HEK293 (cell line): ENCODE measurements around the gene GDPD3.
A peak's percentile ranks its signal among the peaks of the same experiment; 100 is the strongest.

Experiments used
- CTCF ChIA-PET: fragments of 350-600 bp; formaldehyde crosslinking; extraction: SDS; loops from one replicate; lab custom pipeline; 2021; ENCODE audit warnings: antibody characterized with exemption; lab: Yijun Ruan, JAX
- POLR2A ChIA-PET: fragments of 300-600 bp; formaldehyde crosslinking; extraction: SDS; loops from one replicate; lab custom pipeline; 2020; ENCODE audit warnings: antibody characterized with exemption, inconsistent platforms; lab: Yijun Ruan, JAX
- H3K27ac ChIP-seq: fragments of 200-500 bp; sonication (Bioruptor generic); 2 replicates; pipeline ENCODE4 v1.5.1; 2014; ENCODE audit warnings: low read depth, low read length, control low read depth, inconsistent platforms; ENCODE audit errors: extremely low read depth
- H3K36me3 ChIP-seq, 2 experiments: fragments of 200-500 bp in 1 of 2; sonication (Bioruptor generic) in 1 of 2; 1 replicate in 1 of 2; 2 replicates in 1 of 2; pipeline ENCODE4 v1.5.1; 2014 to 2017; ENCODE audit warnings: inconsistent platforms in 2 of 2, low read length in 2 of 2; ENCODE audit not compliant: control insufficient read depth in 2 of 2, insufficient read depth in 1 of 2
- H3K4me1 ChIP-seq: fragments of 200-500 bp; sonication (Bioruptor generic); 2 replicates; pipeline ENCODE4 v1.5.1; 2014; ENCODE audit warnings: mild to moderate bottlenecking, low read length, inconsistent platforms; ENCODE audit not compliant: control insufficient read depth, insufficient read depth
- H3K4me3 ChIP-seq: 2 replicates; pipeline ENCODE4 v1.5.1; 2011; ENCODE audit warnings: low read depth, mild to moderate bottlenecking, control low read depth, low read length, moderate library complexity
- H3K9me3 ChIP-seq: fragments of 200-500 bp; sonication (Bioruptor generic); 2 replicates; pipeline ENCODE4 v1.5.1; 2014; ENCODE audit warnings: low read depth, low read length, inconsistent platforms; ENCODE audit not compliant: control insufficient read depth, insufficient read depth
- ATF2 ChIP-seq: fragments of 450-650 bp; formaldehyde crosslinking; IDR thresholded peaks from 2 replicates; pipeline ENCODE4 v1.5.1; 2016; ENCODE audit warnings: missing biosample characterization, missing genetic modification characterization, low read depth
- GFI1B ChIP-seq: fragments of 450-650 bp; formaldehyde crosslinking; IDR thresholded peaks from 2 replicates; pipeline ENCODE4 v1.5.1; 2016; ENCODE audit warnings: missing biosample characterization, missing genetic modification characterization
- GLI2 ChIP-seq: fragments of 450-650 bp; formaldehyde crosslinking; IDR thresholded peaks from 2 replicates; pipeline ENCODE4; 2017; ENCODE audit warnings: missing biosample characterization, missing genetic modification characterization, low read depth, borderline replicate concordance
- SP7 ChIP-seq: fragments of 450-650 bp; formaldehyde crosslinking; IDR thresholded peaks from 2 replicates; pipeline ENCODE4 v1.5.1; 2016; ENCODE audit warnings: missing biosample characterization, missing genetic modification characterization
- TRIM28 ChIP-seq: IDR thresholded peaks from 2 replicates; pipeline ENCODE4 v1.6.1; 2011; ENCODE audit warnings: low read length, control low read depth, borderline replicate concordance
- WT1 ChIP-seq: fragments of 450-650 bp; formaldehyde crosslinking; IDR thresholded peaks from 2 replicates; pipeline ENCODE4 v1.5.1; 2016; ENCODE audit warnings: missing biosample characterization, missing genetic modification characterization
- YY1 ChIP-seq: fragments of 450-650 bp; formaldehyde crosslinking; IDR thresholded peaks from 2 replicates; pipeline ENCODE4 v1.5.1; 2018; ENCODE audit warnings: missing biosample characterization, missing genetic modification characterization
- ZBTB21 ChIP-seq: fragments of 450-650 bp; formaldehyde crosslinking; IDR thresholded peaks from 2 replicates; pipeline ENCODE4 v1.5.1; 2017; ENCODE audit warnings: missing biosample characterization, missing genetic modification characterization
- ZFHX2 ChIP-seq: fragments of 450-650 bp; formaldehyde crosslinking; conservative IDR thresholded peaks from 2 replicates; pipeline ENCODE4 v1.5.1; 2016; ENCODE audit warnings: missing biosample characterization, missing genetic modification characterization
- ZNF112 ChIP-seq: fragments of 450-650 bp; formaldehyde crosslinking; IDR thresholded peaks from 2 replicates; pipeline ENCODE4 v1.5.0; 2017; ENCODE audit warnings: missing biosample characterization, missing genetic modification characterization
- ZNF157 ChIP-seq: fragments of 450-650 bp; formaldehyde crosslinking; IDR thresholded peaks from 2 replicates; pipeline ENCODE4 v1.5.1; 2016; ENCODE audit warnings: missing biosample characterization, missing genetic modification characterization
- ZNF174 ChIP-seq: fragments of 450-650 bp; formaldehyde crosslinking; IDR thresholded peaks from 2 replicates; pipeline ENCODE4 v1.5.0; 2017; ENCODE audit warnings: missing biosample characterization, mild to moderate bottlenecking, missing genetic modification characterization
- ZNF18 ChIP-seq: fragments of 450-650 bp; formaldehyde crosslinking; IDR thresholded peaks from 2 replicates; pipeline ENCODE4 v1.5.1; 2016; ENCODE audit warnings: missing biosample characterization, missing genetic modification characterization
- ZNF274 ChIP-seq, 2 experiments: fragments of 200-500 bp in 1 of 2; fragments of 450-650 bp in 1 of 2; sonication (Bioruptor generic) in 1 of 2; formaldehyde crosslinking in 1 of 2; IDR thresholded peaks; 2 replicates each; pipeline versions ENCODE4 v1.5.1 to v1.6.1; 2014 to 2016; ENCODE audit warnings: borderline replicate concordance in 1 of 2, inconsistent platforms in 1 of 2, low read length in 1 of 2, missing biosample characterization in 1 of 2, missing genetic modification characterization in 1 of 2
- ZNF366 ChIP-seq: fragments of 450-650 bp; formaldehyde crosslinking; conservative IDR thresholded peaks from 2 replicates; pipeline ENCODE4 v1.5.1; 2016; ENCODE audit warnings: missing biosample characterization, missing genetic modification characterization
- ZNF416 ChIP-seq: fragments of 450-650 bp; formaldehyde crosslinking; IDR thresholded peaks from 2 replicates; pipeline ENCODE4 v1.5.1; 2016; ENCODE audit warnings: missing biosample characterization, missing genetic modification characterization
- ZNF423 ChIP-seq: fragments of 450-650 bp; formaldehyde crosslinking; IDR thresholded peaks from 2 replicates; pipeline ENCODE4 v1.5.1; 2016; ENCODE audit warnings: missing biosample characterization, missing genetic modification characterization
- ZNF48 ChIP-seq: fragments of 450-650 bp; formaldehyde crosslinking; IDR thresholded peaks from 2 replicates; pipeline ENCODE4 v1.5.1; 2016; ENCODE audit warnings: missing biosample characterization, missing genetic modification characterization
- ZNF555 ChIP-seq: fragments of 450-650 bp; formaldehyde crosslinking; conservative IDR thresholded peaks from 2 replicates; pipeline ENCODE4 v1.5.1; 2017; ENCODE audit warnings: missing biosample characterization, mild to moderate bottlenecking, missing genetic modification characterization, inconsistent platforms
- ZNF792 ChIP-seq: fragments of 450-650 bp; formaldehyde crosslinking; IDR thresholded peaks from 2 replicates; pipeline ENCODE4 v1.5.1; 2016; ENCODE audit warnings: missing biosample characterization, missing genetic modification characterization
- TF ChIP-seq, protein P1 (sequence below): fragments of 450-650 bp; formaldehyde crosslinking; IDR thresholded peaks from 2 replicates; pipeline ENCODE4 v1.5.1; 2016; ENCODE audit warnings: missing biosample characterization, missing genetic modification characterization
- TF ChIP-seq, protein P2 (sequence below): fragments of 450-650 bp; formaldehyde crosslinking; IDR thresholded peaks from 2 replicates; pipeline ENCODE4 v1.5.1; 2016; ENCODE audit warnings: missing biosample characterization, missing genetic modification characterization

GDPD3 gene

GRCh38 chr16:30078744-30079143 lies 34.6 kb downstream of the GDPD3 start:
- peaks cover 29 to 69% of the 10 kb centered on the region in 2 experiments; a peak in 2 of 3 replicates for H3K36me3 ChIP-seq
- no peaks in the 10 kb centered on the region for H3K9me3 ChIP-seq
- no peak overlapping the region for H3K27ac ChIP-seq
- H3K4me3 ChIP-seq = no peak overlapping the region
- ChIA-PET CTCF (interaction anchor here (2.7 kb wide), 1 partner anchor 13 kb away, joined by 12 read pairs; the partner anchor contains the start of gene TBX6), POLR2A (interaction anchor here (0.9 to 6.9 kb wide), 3 partner anchors 11 to 13 kb away, joined by 3 to 70 read pairs (median 4); partner anchors contain the start of genes ALDOA and TBX6)
- H3K4me1 ChIP-seq = peaks cover 4% of the 10 kb centered on the region; the same call in 1 of the 2 replicates
- no peak for TF ChIP-seq ZNF416 (tag by site-specific recombination)
- TF ChIP-seq ZNF174 (tag by site-specific recombination) = no peak
- TF ChIP-seq, protein P1, sequence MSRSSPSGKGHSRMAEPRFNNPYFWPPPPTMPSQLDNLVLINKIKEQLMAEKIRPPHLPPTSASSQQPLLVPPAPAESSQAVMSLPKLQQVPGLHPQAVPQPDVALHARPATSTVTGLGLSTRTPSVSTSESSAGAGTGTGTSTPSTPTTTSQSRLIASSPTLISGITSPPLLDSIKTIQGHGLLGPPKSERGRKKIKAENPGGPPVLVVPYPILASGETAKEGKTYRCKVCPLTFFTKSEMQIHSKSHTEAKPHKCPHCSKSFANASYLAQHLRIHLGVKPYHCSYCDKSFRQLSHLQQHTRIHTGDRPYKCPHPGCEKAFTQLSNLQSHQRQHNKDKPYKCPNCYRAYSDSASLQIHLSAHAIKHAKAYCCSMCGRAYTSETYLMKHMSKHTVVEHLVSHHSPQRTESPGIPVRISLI = no peak
- no peak for TF ChIP-seq ZNF18 (tag by site-specific recombination)
- no peak for TF ChIP-seq ATF2 (tag by site-specific recombination)
- TF ChIP-seq ZNF157 (tag by site-specific recombination) = no peak
- no peak for TF ChIP-seq SP7 (tag by site-specific recombination)
- TF ChIP-seq GLI2 (tag by site-specific recombination) = no peak
- no peak for TF ChIP-seq ZNF423 (tag by site-specific recombination)
- TF ChIP-seq ZNF112 (tag by site-specific recombination) = no peak
- no peak for TF ChIP-seq ZNF48

GRCh38 chr16:30077656-30078055 lies 35.7 kb downstream of the GDPD3 start:
- peaks cover 4% of the 10 kb centered on the region; the same call in 1 of the 2 replicates for H3K4me1 ChIP-seq
- no peak overlapping the region for H3K27ac ChIP-seq
- POLR2A ChIA-PET = interaction anchor here (6.9 kb wide), 1 partner anchor 12 kb away, joined by 70 read pairs; the partner anchor contains the start of gene ALDOA
- H3K36me3 ChIP-seq = peaks cover 32 to 58% of the 10 kb centered on the region in 2 experiments; a peak in 2 of 3 replicates
- H3K9me3 ChIP-seq = no peaks in the 10 kb centered on the region
- TF ChIP-seq ZNF366 (tag by site-specific recombination) (0 out of 2 replicates have a peak, but pooled peaks have one; percentile 5), ZNF792 (no peak)
- TF ChIP-seq, all 188 proteins: peak for 1
- no peak overlapping the region for H3K4me3 ChIP-seq
- CTCF ChIA-PET = interaction anchor here (0.5 to 2.7 kb wide), 4 partner anchors 14 to 332 kb away, joined by 3 to 12 read pairs (median 4); partner anchors contain the start of gene TBX6

- peak overlapping the region; percentile 70 for H3K27ac ChIP-seq
- no peaks in the 10 kb centered on the region for H3K9me3 ChIP-seq
- peak overlapping the region; percentile 78 for H3K4me3 ChIP-seq
- H3K36me3 ChIP-seq = peaks cover 42 to 57% of the 10 kb centered on the region in 2 experiments; a peak in 2 of 3 replicates
- peaks cover 4% of the 10 kb centered on the region; the same call in 1 of the 2 replicates for H3K4me1 ChIP-seq
- ChIA-PET CTCF (interaction anchor here (0.6 to 1.9 kb wide), 7 partner anchors 16 to 576 kb away, joined by 3 to 12 read pairs (median 4); partner anchors contain the start of gene TBX6), POLR2A (interaction anchor here (0.8 to 6.9 kb wide), 7 partner anchors 11 to 270 kb away, joined by 3 to 70 read pairs (median 4); partner anchors contain the start of genes ALDOA, MAZ and TBX6)
- no peak for TF ChIP-seq ZNF555
- no peak for TF ChIP-seq TRIM28
- TF ChIP-seq ZBTB21 (tag by site-specific recombination) = no peak
- no peak for TF ChIP-seq ZNF274 (IDR thresholded peaks at IDR 0.05; ENCODE audit: low read length)
- no peak for TF ChIP-seq ZNF274 (tag by site-specific recombination; IDR thresholded peaks at IDR 0.05; ENCODE audit: borderline replicate concordance)
- TF ChIP-seq ZFHX2 (tag by site-specific recombination) = peak; percentile 33; the same call in 1 of the 2 replicates
- no peak for TF ChIP-seq GFI1B (tag by site-specific recombination)
- TF ChIP-seq WT1 = no peak
- TF ChIP-seq YY1 (tag by site-specific recombination) = peak; percentile 32; the same call in 1 of the 2 replicates
- TF ChIP-seq, protein P2, sequence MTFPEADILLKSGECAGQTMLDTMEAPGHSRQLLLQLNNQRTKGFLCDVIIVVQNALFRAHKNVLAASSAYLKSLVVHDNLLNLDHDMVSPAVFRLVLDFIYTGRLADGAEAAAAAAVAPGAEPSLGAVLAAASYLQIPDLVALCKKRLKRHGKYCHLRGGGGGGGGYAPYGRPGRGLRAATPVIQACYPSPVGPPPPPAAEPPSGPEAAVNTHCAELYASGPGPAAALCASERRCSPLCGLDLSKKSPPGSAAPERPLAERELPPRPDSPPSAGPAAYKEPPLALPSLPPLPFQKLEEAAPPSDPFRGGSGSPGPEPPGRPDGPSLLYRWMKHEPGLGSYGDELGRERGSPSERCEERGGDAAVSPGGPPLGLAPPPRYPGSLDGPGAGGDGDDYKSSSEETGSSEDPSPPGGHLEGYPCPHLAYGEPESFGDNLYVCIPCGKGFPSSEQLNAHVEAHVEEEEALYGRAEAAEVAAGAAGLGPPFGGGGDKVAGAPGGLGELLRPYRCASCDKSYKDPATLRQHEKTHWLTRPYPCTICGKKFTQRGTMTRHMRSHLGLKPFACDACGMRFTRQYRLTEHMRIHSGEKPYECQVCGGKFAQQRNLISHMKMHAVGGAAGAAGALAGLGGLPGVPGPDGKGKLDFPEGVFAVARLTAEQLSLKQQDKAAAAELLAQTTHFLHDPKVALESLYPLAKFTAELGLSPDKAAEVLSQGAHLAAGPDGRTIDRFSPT = no peak
Measured at GRCh38 chr16:30076276-30076791, 37.0 kb downstream of the GDPD3 start.
